GM21825 (cell line): ENCODE measurements around the gene PAMR1.
A peak's percentile ranks its signal among the peaks of the same experiment; 100 is the strongest.
"Not testable (repeated sequence)": the region's sequence is repeated elsewhere in the genome, so short reads cannot be mapped to it uniquely, and the experiment has no call there.

Source experiments
- ATAC-seq: cut with Tn5 transposase; IDR thresholded peaks from one replicate; pipeline ENCODE4 v1.9.1; 2021; ENCODE audit warnings: mild to moderate bottlenecking, moderate library complexity; ENCODE audit not compliant: unreplicated experiment

The PAMR1 gene, protein sequence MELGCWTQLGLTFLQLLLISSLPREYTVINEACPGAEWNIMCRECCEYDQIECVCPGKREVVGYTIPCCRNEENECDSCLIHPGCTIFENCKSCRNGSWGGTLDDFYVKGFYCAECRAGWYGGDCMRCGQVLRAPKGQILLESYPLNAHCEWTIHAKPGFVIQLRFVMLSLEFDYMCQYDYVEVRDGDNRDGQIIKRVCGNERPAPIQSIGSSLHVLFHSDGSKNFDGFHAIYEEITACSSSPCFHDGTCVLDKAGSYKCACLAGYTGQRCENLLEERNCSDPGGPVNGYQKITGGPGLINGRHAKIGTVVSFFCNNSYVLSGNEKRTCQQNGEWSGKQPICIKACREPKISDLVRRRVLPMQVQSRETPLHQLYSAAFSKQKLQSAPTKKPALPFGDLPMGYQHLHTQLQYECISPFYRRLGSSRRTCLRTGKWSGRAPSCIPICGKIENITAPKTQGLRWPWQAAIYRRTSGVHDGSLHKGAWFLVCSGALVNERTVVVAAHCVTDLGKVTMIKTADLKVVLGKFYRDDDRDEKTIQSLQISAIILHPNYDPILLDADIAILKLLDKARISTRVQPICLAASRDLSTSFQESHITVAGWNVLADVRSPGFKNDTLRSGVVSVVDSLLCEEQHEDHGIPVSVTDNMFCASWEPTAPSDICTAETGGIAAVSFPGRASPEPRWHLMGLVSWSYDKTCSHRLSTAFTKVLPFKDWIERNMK

GRCh38 chr11:35525501-35526175 lies at the start of gene PAMR1:
PAMR1 (minus strand) TSS chr11:35525616; CDS start chr11:35525585, 31 bp downstream.
- peak; percentile 61 for ATAC-seq

DNA sequence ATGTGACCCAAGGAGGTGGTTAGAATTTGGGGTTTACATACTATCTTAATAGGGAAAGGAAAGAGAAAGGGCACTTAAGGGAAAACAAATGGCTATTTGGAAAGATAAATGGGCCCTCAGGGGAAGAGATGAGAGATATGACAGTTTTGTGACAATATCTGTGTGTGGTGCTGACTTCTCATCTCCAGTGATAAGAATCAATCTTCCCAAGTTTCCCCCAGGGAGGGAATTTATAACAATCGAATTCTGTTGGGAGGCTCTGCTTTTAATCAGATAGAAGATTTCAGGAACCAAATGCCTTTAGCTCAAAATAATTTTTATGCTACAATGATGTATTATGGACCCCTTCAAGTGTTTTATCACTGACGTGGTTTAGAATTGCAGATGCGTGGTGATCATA lies 46.3 kb upstream of the PAMR1 start:
- ATAC-seq, result no peak

GRCh38 chr11:35567737-35568465 lies 42.5 kb upstream of the PAMR1 start:
- ATAC-seq, result no peak

DNA sequence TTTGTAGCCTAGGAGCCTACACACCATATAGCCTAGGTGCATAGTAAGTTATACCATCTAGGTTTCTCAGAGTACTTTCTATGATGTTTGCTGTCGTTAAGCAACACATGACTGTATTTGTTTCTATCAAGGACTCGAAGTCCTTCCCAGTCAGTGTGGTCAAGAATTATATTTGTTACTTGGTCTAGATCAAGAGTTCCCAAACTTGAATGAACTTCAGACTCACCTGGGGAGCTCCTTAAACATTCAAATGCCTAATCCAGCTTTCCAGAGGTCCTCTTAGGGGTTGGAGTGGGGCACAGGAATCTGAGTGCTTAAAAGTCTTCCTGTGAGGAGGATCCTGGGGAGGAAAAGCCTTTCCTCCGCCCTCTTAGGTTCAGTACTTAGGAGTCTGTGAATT lies 41.5 kb upstream of the PAMR1 start:
- no peak for ATAC-seq

GRCh38 chr11:35566181-35566580 lies 40.8 kb upstream of the PAMR1 start:
- ATAC-seq, result no peak

- ATAC-seq, result no peak
Measured at GRCh38 chr11:35564245-35564595, 38.8 kb upstream of the PAMR1 start.

DNA sequence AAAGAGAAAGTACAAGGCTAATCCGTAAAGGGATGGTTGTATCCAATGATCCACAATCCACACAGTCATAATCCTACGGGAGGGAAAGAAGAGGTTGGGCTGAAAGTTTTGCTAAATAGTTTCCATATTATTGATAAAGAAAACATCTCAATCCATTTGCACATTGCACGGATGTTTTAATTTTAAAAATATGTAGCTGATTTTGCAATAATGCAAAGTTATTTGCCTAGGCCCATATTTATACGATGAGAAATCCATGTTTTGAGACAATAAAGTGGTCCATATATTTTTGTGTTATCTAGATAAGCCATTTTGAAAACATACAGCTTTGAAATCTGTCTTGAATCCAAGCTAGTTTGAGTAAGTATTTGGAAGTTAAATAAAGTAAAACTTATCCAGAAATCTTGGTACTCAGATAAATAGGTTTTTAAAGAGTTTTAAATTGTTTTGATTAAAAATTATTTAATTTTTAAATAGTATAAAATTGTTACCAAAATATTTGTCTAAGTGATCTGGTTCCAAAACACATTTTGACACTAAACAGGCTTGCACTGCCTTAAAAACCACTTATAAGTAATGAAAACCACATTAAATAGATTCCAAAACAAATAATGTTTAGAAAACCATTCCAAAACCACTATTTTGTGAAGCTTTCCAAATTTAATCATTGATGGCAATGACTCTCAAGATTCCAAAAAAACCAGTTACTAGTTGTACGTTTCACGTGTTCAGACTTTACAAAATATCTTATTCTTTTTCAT lies 38.2 kb upstream of the PAMR1 start:
- ATAC-seq, result no peak

DNA sequence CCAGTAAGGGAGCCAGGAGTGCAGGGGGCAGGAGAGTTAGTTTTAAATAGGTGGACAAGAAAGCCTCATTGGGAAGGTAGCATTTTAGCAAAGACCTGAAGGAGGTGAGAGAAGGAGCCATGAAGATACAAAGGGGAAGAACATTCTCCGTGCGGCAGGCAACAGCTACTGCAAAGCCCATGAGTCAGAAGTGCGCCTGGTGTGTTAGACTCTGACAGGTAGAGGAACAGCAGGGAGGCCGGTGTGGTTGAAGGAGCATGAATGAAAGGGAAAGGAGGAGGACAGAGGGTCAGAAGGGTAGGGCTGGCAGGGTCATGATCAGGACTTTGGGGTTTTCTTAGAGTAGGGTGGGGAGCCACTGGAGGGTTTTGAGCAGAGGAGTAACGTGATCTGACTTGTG lies 34.5 kb upstream of the PAMR1 start:
- ATAC-seq, result no peak

GRCh38 chr11:35558513-35558912 lies 33.1 kb upstream of the PAMR1 start:
- ATAC-seq, result no peak

- no peak for ATAC-seq
Measured at GRCh38 chr11:35555488-35555887, 30.1 kb upstream of the PAMR1 start.

DNA sequence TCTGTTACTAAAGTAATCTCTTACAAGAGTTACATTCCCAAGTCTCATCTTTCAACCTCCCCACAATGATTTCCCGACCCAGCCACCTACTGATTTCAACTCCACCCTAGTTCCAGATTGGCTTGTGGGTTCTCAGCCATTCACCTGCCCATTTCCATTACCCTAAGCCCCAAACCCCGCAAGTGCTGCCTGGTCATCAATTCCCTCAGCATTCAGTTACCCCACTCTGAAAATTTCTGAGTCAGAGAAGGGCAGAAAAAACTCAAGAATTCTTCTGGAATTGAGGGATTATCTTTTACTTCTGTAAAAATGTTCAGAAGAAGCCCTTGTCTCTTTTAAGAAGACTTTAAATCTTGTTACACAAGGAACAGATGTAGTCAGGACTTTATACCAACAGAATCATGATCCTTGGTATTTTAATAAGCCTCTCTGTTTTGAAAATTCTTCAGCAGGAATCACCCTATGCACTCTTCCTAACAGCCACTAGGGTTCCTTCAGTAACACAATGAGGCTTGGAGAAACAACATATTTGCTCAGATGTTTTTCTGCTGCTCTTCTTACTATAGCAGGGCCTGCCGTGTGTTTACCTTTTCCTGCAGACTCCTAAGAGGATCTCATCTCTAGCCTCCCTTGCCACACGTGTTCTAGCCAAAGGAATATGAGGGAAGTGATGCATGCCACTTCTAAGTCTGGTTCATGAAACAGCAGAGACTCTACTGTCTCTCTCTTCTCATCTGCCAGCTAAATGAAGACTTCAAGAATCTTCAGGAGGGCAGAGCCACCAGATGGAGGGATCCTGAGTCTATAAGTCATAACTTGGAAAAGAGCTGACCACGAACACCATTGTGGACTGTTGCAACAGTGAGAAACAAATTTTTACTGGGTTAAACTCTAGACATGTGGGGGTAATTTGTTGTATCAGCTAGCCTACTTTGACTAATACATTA lies 29.3 kb upstream of the PAMR1 start:
- no peak for ATAC-seq

GRCh38 chr11:35553831-35554230 lies 28.4 kb upstream of the PAMR1 start:
- ATAC-seq, result no peak

DNA sequence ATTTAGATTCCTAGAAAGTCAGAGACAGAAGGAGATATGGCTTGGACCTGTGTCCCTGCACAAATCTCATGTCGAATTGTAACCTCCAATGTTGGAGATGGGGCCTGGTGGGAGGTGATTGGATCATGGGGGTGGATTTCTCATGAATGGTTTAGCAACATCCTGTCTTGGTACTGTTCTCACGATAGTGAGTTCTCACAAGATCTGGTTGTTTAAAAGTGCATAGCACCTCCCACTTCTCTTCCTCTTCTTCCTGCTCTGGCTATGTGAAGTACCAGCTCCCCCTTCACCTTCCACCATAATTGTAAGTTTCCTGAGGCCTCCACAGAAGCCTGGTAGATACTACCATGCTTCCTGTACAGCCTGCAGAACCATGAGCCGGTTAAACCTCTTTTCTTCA lies 27.6 kb upstream of the PAMR1 start:
- no peak for ATAC-seq

DNA sequence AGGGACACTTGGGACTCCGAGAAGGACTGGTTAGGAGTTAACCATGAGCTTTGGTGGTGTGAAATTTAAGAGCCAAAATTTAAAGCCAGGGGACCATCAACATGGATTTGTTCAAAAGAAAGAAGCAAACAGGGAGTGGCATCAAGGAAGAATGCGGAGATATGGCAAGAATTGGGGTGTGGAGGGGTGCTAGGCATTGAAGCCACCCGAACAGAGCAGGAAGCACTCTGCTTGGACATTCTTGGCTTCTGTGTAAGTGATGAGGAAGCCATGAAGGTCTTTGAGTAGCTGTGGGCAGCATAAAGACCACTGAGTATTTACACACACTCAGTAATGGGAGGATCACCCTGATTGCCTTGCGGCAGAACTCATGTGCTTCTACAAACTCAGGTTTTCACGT lies 27.2 kb upstream of the PAMR1 start:
- no peak for ATAC-seq

- ATAC-seq, result no peak
Measured at GRCh38 chr11:35550374-35551036, 25.1 kb upstream of the PAMR1 start.

DNA sequence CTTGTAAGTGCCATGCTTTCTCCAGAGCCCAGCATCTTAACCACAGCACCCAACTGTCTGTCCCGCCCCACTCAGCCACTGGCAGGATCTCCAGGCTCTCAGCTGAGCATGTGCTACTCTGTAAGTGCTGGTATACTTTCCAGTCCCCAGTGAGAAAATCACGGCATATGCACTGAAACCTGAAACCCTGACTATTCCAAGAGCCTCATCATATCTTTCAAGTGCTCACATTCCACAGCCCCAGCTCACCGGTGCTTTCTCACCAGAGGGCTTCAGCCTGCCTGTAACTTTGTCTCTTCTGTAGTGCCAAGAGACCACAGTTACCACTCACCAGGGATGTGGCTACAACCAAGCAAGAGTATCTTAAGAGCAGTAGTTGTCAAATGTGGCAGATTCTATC lies 24.4 kb upstream of the PAMR1 start:
- ATAC-seq, result no peak

GRCh38 chr11:35548925-35549561 lies 23.6 kb upstream of the PAMR1 start:
- ATAC-seq, result no peak

DNA sequence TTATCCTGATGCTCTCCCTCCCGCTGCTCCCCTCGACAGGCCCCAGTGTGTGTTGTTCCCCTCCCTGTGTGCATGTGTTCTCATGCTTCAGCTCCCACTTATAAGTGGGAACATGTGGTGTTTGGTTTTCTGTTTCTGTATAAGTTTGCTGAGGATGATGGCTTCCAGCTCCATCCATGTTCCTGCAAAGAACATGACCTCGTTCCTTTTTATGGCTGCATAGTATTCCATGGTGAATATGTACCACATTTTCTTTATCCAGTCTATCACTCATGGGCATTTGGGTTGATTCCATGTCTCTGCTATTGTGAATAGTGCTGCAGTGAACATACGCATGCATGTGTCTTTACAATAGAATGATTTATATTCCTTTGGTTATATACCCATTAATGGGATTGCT lies 22.6 kb upstream of the PAMR1 start:
- not testable (repeated sequence) for ATAC-seq
